Body of pancreas (tissue), 4 donors: ENCODE data around the gene ST3GAL5. TPM values are rescaled to one million over a fixed set of nuclear protein-coding genes. Genes with fewer than 3 reads are reported as not detected.

Experiments
- ATAC-seq: fragments of 150-250 bp; one replicate; pipeline ENCODE4 v1.9.1; 2016
- DNase-seq, 4 donors: peaks; one replicate each; pipeline ENCODE4 v3.0.0-alpha.2; 2019
- H3K27ac ChIP-seq, 4 donors: fragments of 200-600 bp; sonication (generic); 1 replicate in 3 of 4; 2 replicates in 1 of 4; pipeline versions ENCODE4 v1.5.1 to v1.6.1; 2016 to 2019; ENCODE audit warnings: mild to moderate bottlenecking in 1 of 4, mixed read lengths in 1 of 4, moderate library complexity in 1 of 4
- H3K27me3 ChIP-seq, 2 donors: fragments of 200-600 bp; sonication (generic); one replicate each; pipeline ENCODE4 v1.6.0; 2016; ENCODE audit warnings: mild to moderate bottlenecking in 1 of 2
- H3K36me3 ChIP-seq, 2 donors: fragments of 200-600 bp; sonication (generic); replicated peaks in 1 of 2; 2 replicates each; pipeline ENCODE4 v1.5.1; 2016; ENCODE audit warnings: low read depth in 2 of 2; ENCODE audit not compliant: insufficient read depth in 1 of 2
- H3K4me1 ChIP-seq: fragments of 200-600 bp; sonication (generic); one replicate; pipeline ENCODE4 v1.6.0; 2016
- H3K4me3 ChIP-seq, 2 donors: fragments of 200-600 bp; sonication (generic); 1 replicate in 1 of 2; 2 replicates in 1 of 2; pipeline ENCODE4 v1.5.1; 2016 to 2019
- H3K9me3 ChIP-seq, 3 donors: fragments of 200-600 bp; sonication (generic); 1 replicate in 2 of 3; 2 replicates in 1 of 3; pipeline ENCODE4 v1.5.1; 2016
- POLR2A ChIP-seq, 3 donors: fragments of 450-650 bp; IDR thresholded peaks; one replicate each; pipeline ENCODE4 v1.6.1; 2016; ENCODE audit warnings: antibody characterized with exemption in 3 of 3, mild to moderate bottlenecking in 2 of 3
- WGBS, 2 donors: methylation state at CpG; one replicate each; pipeline ENCODE4 v1.1.5; 2017; 5-methylcytosine and 5-hydroxymethylcytosine counted together
- intact Hi-C: fragments of 100-400 bp; cut with DNase I; formaldehyde crosslinking; loops from one replicate; pipeline ENCODE4 v1.15.1; 2023
- total RNA-seq, 2 donors: library from RNA; depleted of rRNA; stranded (reverse); fragments of >200 nt; gene quantifications; one replicate each; pipeline ENCODE4 v1.1.0, GENCODE V29; 2016
- TF ChIP-seq, protein P1 (sequence below), 7 experiments: fragments of 450-650 bp in 4 of 7; fragments of 200-600 bp in 3 of 7; sonication (generic) in 3 of 7; IDR thresholded peaks; one replicate each; pipeline ENCODE4 v1.5.1; 2016 to 2019; ENCODE audit warnings: antibody characterized with exemption in 7 of 7

Gene ST3GAL5
- total RNA-seq, 2 donors from 2014 or later: 8.6 to 18.8 TPM

- 76 to 89% methylated on average over 7 to 9 of the region's 9 CpGs for WGBS, 2 donors
- ATAC-seq (no peak), DNase-seq (no peak)
- no peaks in the 10 kb centered on the region for H3K9me3 ChIP-seq
- H3K4me1 ChIP-seq: no peaks in the 10 kb centered on the region
- H3K27me3 ChIP-seq: no peaks in the 10 kb centered on the region
- TF ChIP-seq, protein P1, sequence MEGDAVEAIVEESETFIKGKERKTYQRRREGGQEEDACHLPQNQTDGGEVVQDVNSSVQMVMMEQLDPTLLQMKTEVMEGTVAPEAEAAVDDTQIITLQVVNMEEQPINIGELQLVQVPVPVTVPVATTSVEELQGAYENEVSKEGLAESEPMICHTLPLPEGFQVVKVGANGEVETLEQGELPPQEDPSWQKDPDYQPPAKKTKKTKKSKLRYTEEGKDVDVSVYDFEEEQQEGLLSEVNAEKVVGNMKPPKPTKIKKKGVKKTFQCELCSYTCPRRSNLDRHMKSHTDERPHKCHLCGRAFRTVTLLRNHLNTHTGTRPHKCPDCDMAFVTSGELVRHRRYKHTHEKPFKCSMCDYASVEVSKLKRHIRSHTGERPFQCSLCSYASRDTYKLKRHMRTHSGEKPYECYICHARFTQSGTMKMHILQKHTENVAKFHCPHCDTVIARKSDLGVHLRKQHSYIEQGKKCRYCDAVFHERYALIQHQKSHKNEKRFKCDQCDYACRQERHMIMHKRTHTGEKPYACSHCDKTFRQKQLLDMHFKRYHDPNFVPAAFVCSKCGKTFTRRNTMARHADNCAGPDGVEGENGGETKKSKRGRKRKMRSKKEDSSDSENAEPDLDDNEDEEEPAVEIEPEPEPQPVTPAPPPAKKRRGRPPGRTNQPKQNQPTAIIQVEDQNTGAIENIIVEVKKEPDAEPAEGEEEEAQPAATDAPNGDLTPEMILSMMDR (IDR thresholded peaks at IDR 0.05): no peak
- no peak for TF ChIP-seq POLR2A (IDR thresholded peaks at IDR 0.05)
- H3K36me3 ChIP-seq: no peaks in the 10 kb centered on the region
- no peak overlapping the region for H3K4me3 ChIP-seq
- H3K27ac ChIP-seq: no peak overlapping the region
- intact Hi-C loops: no loop called here
Observed at GRCh38 chr2:85911814-85912692, 23.3 kb upstream of the ST3GAL5 start.

- Histone ChIP-seq H3K27me3 (no peaks in the 10 kb centered on the region), H3K4me1 (no peaks in the 10 kb centered on the region), H3K9me3 (no peaks in the 10 kb centered on the region), H3K36me3 (no peaks in the 10 kb centered on the region), H3K4me3 (no peak overlapping the region), H3K27ac (no peak overlapping the region)
- TF ChIP-seq, protein P1 (IDR thresholded peaks at IDR 0.05): no peak
- TF ChIP-seq POLR2A (IDR thresholded peaks at IDR 0.05): no peak
- intact Hi-C loops: no loop called here
- DNase-seq: no peak
- no peak for ATAC-seq
- 61 to 71% methylated on average over 5 to 6 of the region's 6 CpGs for WGBS, 2 donors
Observed at GRCh38 chr2:85911097-85911496, 22.3 kb upstream of the ST3GAL5 start.

DNA sequence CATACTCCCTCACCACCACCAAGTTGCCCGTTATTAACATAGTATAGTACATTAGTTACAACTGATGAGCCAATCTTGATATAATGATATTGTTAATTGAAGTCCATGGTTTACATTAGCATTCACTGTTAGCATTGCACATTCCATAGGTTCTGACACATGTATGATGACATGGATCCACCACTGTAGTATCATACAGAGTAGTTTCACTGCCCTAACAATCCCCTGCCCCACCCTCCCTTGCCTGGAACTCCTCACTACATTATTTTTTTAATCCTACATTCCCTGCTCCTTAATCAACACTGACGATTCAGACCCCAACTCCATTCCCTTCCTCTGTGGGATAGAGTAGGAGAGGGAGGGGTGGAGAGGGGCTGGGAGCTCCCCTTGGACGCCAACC is 20.2 kb upstream of the ST3GAL5 start:
- Histone ChIP-seq H3K9me3 (no peaks in the 10 kb centered on the region), H3K4me1 (peaks cover 10% of the 10 kb centered on the region), H3K36me3 (no peaks in the 10 kb centered on the region), H3K27me3 (no peaks in the 10 kb centered on the region), H3K4me3 (no peak overlapping the region), H3K27ac (no peak overlapping the region)
- no peak for DNase-seq
- intact Hi-C loops: no loop called here
- 94 to 99% methylated on average over 3 of the region's 3 CpGs for WGBS, 2 donors
- no peak for ATAC-seq
- no peak for TF ChIP-seq POLR2A (IDR thresholded peaks at IDR 0.05)
- TF ChIP-seq, protein P1 (IDR thresholded peaks at IDR 0.05): no peak

GRCh38 chr2:85908506-85908905 is 19.7 kb upstream of the ST3GAL5 start:
- TF ChIP-seq, protein P1 (IDR thresholded peaks at IDR 0.05): no peak
- TF ChIP-seq POLR2A (IDR thresholded peaks at IDR 0.05): no peak
- Histone ChIP-seq H3K27me3 (no peaks in the 10 kb centered on the region), H3K36me3 (no peaks in the 10 kb centered on the region), H3K4me1 (peaks cover 10% of the 10 kb centered on the region), H3K4me3 (no peak overlapping the region), H3K27ac (no peak overlapping the region), H3K9me3 (no peaks in the 10 kb centered on the region)
- WGBS, 2 donors: 76 to 93% methylated on average over 1 of the region's 1 CpG
- DNase-seq: no peak
- intact Hi-C loops: no loop called here
- ATAC-seq: no peak
